ENCODE data around the gene HARBI1.

HARBI1 gene

DNA sequence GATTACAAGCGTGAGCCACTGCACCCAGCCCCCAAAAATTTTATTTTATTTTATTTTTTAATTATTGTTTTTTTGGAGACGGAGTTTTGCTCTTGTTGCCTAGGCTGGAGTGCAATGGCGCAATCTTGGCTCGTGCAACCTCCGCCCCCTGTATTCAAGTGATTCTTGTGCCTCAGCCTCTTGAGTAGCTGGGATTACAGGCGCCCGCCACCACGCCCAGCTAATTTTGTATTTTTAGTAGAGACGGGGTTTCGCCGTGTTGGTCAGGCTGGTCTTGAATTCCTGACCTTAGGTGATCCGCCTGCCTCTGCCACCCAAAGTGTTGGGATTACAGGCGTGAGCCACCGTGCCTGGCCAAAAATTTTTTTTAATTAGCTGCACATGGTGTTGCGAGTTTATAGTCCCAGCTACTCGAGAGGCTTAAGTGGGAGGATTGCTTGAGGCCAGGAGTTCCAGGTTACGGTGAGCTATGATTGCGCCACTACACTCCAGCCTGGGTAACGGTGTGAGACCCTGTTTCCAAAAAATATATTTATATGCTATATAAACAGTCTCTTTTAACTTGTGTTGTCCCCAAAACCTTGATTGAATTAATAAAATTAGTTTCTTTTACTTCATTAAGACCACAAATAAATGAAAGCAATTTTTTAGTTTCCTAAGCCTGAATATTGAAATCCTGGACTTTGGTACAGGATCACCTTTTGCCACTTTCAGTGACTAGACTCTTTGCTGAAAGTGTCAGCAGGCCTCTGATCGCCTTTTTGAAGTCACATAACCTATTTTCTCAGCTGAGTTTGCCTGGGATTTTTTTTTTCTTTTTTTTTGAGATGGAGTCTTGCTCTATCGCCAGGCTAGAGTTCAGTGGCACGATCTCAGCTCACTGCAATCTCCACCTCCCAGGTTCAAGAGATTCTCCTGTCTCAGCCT lies 16.5 kb upstream of the HARBI1 start:
- DNase-seq = no peak

DNA sequence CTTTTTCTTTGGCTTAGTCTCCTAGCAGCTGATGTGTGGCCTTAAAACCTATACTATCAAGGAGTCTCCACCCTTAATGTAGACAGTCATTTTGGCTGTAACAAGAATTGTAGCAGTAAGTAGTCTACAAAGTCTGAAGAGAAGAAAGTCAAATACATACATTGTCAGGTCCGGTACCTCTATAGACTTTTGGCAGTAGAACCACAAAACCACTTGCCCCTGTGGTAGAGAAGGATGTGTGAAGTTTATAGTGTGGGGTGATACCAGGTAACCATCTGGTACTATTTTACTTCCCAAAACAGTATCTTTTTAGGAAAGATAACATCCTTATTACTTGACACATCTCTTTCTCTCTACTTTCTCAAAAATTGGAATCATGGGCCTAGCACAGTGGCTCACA lies 15.5 kb upstream of the HARBI1 start:
- DNase-seq = no peak

DNA sequence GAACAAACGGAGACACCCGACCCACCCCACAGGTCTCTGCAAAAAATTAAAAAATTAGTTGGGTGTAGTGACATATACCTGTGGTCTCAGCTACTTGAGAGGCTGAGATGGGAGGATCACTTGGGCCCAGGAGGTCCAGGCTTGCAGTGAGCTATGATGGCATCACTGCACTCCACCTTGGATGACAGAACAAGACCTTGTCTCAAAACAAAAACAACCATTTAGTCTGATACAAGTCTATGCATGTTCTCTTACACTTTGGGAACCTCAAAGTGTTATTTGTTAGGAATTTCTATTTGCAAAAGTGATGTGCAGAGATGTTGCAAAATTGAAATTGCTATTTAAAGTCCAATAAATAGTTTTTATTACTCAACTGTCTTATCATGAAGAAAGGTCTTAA lies 14.6 kb upstream of the HARBI1 start:
- DNase-seq = no peak

DNA sequence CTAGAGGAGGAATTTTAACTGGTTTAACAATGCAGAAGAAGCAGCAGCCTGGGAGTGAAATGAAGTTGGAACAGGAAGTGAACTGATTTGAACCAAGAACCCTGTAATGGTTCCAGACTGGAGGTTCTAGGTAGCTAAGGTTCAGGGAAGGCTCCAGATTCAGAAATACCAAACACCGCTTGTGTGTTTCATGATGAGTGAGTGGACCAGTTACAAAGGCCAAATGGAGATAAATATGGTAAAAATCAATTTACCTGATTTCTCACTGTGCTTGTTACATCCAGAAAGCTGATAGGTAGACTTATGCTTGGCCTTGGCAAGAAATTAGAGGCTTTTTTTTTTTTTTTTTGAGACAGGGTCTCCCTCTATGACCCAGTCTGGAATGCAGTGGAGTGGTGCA lies 13.2 kb upstream of the HARBI1 start:
- no peak for DNase-seq

DNA sequence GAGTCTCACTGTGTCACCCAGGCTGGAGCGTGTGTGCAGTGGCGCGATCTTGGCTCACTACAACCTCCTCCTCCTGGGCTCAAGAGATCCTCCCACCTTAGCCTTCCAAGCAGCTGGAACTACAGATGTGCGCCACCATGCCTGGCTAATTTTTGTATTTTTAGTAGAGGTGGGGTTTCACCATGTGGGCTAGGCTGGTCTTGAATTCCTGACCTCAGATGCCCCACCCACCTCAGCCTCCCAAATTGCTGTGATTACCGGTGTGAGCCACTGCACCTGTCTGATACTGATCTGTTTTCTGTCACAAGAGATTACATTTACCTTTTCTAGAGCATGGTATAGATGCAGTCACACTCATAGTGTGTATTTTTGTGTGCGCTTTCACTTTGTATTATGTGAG lies 11.9 kb upstream of the HARBI1 start:
- no peak for DNase-seq

DNA sequence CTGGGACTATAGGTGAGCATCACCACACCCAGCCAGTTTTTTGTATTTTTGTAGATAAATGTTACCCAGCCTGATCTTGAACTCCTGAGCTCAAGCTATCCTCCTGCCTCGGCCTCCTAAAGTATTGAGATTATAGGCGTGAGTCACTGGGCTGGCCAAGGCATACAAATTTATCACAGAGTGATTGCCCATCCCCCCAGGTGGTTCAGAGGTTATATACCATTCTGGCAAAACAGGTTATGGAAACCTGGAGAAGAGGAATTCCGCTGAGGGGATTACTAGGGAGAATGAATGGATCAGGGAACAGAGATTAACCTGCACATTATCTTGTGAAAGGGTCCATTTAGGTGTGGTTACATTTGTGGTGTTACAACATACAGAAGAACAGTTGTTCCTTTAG lies 8.4 kb upstream of the HARBI1 start:
- no peak for DNase-seq

DNA sequence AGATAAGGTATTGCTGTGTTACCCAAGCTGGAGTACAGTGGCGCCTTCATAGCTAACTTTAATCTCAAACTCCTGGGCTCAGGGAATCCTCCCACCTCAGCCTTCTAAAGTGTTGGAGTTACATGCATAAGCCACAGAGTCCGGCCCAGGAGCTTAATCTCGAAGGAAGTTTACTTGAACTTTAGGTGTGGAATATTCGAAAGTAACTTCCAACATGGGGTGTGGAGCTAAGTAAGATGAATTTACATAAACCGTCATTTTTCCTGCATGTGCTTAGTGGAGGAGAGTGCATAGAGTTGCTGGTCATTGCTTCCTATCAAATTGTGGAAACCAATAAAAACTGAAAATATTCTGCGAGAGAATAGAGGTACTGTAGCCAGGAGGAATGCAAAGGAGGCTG lies 1.8 kb upstream of the HARBI1 start:
- DNase-seq = no peak

DNA sequence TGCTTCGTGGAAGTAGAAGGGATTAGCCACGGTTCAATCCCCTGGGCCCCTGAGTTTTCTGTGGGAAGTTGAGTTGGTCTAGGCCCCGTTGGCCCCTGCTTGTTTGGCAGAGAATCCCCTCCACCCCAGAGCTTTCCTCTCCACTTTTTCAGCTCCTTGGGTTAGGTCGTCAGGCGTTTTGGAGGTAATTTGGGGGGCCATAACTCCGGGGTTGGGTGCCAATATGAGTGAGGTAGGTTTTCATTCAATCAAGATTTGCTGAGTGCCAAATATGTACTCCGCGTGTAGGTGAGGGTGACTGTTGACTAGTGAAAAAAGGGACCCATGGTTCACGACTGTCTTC lies 916 bp upstream of the HARBI1 start:
- DNase-seq = no peak

DNA sequence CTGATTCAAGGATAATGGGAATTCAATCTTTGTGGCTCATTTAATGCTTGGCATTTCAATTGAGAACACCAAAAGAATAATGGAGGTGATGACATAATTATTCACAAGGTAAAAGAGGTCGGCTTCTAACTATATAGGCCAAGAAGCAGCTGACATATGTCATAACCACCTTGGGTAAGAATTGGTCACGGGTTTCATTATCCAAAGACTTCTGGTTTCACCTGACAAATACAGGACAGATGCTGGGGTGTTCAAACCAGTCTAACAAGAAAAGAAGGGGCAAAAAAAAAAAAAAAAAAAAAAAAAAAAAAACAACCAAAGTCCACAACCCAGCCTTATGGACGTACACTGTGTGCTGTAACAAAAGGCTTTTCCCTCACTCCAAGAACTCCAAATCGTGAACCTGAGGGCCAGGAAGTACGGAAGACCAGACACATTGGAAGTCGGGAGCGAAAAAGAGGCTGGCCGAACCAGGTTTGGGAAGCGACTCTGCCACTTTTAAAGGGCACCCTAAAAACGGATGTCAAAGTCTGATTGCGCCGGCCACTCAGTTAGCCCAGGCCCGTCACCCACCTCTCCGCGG lies 385 bp downstream of the HARBI1 start:
- no peak for DNase-seq

DNA sequence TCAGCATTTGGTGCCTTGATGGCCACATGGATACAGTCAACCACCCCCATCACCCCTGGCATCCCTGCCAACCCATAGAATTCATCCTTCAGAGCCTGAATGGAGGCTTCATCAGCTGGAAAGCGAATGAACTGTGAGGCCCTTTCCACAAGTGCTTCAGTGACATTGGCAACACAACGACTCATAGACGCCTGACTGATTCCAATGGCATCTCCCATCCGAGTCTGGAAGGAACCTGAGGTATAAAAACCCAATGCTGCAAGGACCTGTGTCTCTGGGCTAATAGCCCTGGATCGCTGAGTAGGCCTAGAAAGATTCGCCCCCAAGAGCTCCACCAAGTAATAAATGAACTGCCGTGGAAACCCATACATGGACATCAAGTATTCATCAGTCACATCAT lies 1.3 kb downstream of the HARBI1 start:
- no peak for DNase-seq

DNA sequence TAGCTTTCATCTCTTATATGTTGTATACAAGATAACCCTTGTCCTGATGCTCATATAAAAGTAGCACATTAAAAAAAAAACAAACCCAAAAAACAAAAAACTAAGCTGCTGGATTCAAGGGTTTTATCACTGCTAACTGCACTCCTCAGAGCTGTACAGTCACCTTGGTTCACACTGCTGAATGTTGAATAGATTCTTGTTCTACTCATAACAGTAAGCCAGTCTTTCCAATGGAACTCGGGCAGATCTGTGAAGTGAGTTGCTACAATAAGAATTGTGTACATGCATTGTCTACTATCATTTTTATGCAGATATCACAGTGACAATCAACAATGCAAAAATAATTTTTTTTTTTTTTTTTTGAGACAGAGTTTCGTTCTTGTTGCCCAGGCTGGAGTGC lies 4.7 kb downstream of the HARBI1 start:
- no peak for DNase-seq

DNA sequence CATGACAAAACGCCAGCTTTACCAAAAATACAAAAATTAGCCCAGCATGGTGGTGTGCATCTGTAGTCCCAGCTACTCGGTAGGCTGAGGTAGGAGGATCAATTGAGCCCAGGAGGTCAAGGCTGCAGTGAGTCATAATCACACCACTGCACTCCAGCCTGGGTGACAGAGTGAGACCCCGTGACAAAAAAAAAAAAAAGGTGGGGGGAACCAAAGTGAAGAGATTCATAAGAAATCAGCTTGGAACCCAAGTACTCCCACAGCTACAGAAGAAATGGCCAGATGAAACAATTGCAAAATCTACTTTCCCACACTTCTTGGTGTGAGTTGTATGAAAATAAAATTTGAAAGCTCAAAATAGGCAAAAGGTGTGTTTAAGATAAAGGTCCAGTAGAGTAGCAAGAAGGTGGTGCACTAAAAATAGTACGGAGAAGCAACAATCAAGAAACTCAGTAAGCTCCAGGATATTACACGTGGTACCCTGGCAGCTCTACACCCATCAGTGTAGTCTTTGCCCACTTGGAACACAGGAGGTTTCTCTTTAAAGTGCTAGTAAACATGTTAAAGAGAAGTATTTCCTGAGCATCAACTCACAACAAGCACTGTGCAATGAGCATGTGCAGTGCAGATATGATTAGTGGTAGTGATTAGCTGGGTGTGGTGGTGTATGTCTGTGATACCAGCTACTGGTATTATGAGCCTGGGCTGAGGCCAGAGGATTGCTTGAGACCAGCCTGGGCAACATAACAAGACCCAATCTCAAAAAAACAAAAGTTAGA lies 5.3 kb downstream of the HARBI1 start:
- no peak for DNase-seq

DNA sequence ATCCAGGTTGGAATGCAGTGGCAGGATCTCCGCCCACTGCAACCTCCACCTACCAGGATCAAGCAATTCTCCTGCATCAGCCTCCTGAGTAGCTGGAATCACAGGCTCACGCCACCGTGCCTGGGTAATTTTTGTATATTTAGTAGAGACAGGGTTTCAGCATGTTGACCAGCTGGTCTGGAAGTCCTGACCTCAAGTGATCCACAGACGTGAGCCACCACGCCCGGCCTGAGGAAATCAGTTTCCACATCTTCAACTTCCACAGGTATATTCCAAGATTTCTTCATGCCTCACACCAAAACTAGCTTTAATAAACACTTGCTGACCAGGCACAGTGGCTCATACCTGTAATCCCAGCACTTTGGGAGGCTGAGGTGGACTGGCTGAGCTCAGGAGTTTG lies 7.6 kb downstream of the HARBI1 start:
- no peak for DNase-seq

DNA sequence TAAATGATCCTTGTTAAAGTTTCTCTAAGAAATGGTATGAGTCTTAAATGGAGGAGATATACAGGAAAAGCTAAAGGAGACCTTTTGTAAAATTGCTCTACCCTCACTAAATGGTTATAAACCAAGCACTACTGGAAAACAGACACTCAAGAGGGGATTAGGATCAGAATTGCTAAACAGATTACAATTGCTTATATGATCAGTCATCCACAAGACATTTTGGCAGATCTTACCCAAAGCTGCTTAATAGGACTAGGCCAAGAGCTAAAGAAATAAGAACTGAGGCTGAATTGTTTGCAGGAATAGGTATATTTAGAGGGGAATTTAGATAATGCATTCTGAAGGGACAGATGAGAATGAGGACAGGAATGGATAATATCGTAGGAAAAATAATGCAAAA lies 9.5 kb downstream of the HARBI1 start:
- DNase-seq = no peak

DNA sequence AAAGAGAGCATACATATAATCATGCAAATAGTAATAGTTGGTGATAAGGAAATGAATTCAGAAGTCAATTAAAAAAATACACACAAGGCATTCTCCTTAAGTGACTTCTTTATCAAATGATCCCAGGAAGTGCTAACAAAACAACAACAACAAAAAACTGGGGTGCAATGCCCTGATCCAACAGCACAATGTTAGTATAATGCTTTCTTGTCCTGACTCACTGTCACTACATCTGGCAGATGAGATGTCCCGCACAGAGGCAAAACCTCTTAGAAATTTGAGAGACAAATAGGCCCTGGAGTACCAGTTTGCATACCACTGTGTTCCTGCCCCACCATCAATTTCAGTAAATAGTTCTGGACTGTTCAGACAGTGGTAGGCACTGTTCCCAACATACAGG lies 12.2 kb downstream of the HARBI1 start:
- no peak for DNase-seq

DNA sequence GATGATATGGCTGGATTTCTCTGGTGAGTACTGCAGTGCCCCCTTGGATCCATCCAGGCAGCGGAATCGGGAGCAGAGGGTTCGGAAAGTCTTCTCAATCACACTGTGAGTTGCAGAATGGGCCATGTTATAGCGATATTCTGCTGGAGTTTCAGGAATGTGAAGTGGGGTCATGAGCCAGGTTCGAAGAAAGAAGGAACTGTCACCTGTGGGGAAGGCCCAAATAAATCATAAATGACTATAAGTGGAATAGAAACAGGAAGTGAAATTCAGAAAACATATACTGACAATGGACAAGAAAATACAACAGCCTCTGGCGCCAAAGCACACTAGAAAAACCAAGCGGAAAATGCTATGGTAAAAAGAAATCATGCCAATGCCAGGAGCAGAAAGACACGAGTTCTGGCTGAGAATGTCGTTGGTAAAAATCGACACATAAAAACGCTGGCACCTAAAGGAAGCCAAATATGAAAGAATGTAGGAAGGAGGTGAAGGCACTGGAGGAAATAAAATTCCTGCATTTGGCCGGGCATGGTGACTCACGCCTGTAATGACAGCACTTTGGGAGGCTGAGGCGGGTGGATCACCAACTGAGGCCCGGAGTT lies 13.2 kb downstream of the HARBI1 start:
- no peak for DNase-seq

DNA sequence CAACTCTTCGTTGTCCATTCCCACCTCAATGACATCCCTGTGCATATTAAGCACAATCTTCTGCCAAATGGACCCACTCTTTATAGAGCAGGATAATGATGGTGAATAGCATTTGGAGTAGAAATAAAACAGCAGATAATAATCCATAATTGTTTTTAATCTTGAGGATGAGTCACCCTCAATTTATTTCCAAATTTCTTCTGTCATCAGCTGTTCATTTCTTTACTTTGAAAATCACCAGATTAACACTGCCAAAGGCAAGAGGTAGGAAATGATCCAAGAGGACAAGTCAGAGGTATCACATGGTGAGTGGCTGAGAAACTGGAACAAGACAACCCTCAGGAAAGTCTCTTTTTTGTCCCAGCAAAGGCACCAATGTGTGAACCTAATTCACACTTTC lies 15.9 kb downstream of the HARBI1 start:
- DNase-seq = no peak

DNA sequence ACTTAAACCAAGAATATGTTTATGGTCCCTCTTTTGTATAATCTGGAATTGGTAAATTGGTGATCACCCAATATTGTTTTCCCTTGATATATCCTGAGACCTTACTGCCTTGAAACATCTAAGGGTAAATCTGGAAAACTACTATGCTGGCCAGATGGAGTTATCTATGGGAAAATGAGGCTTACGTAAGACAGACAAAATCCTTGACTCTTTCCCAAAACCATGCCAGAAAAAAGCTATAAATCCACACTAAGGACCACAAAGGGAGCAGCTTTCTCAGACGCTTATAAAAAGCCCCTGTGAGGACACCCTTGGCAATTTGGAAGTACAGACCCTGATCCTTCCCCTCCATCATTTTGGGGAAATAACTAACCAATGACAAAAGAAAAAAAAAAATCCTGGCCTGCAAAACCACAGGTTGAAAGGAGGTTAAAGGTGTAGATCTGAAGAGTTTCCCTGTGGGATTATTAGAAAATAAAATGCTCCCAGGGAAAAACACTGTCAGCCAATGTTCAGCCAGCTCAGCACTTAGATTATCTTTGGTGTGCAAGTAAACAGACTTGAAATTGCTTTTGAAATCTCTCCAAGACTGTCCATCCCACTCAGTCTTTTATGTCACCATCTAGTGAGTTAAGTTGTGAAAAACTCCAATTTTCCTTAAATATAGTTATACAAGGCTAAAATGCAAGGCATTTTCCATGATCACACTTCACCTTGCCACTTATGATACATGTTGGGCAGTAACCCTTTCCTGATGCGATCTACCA lies 16.6 kb downstream of the HARBI1 start:
- no peak for DNase-seq

DNA sequence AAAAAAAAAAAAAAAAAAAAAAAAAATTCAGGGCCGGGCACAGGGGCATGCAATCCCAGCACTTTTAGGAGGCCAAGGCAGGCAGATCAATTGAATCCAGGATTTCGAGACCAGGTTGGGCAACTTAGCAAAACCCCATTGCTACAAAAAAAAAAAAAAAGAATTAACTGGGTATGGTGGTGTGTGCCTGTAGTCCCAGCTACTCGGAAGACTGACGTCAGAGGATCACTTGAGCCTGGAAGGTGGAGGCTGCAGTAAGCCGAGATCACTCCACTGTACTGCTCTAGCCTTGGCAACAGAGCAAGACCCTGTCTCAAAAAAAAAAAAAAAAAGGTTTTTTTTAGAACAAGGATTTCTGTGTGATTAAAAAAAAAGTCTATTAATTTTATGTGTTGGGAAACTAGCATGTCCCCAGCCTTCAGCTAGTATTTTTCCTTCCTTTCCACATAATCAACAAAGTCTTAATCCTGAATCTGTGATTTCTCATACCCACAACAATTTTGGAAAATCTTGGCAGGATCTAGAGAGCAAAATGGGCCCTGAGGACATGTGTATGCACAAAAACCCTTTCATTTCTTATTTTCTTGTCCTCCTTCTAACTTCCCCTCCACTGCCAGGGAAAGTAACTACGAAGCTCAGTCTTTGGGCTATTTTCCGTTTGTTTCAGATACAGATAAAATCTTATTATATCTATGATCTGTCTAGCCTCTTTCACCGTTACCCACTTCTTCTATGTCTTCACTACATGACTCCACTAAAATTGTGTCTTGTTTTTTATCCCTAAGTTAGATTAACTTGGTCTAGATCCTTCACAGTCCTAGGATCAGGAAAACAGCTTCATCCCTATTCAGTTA lies 17.5 kb downstream of the HARBI1 start:
- DNase-seq = no peak

DNA sequence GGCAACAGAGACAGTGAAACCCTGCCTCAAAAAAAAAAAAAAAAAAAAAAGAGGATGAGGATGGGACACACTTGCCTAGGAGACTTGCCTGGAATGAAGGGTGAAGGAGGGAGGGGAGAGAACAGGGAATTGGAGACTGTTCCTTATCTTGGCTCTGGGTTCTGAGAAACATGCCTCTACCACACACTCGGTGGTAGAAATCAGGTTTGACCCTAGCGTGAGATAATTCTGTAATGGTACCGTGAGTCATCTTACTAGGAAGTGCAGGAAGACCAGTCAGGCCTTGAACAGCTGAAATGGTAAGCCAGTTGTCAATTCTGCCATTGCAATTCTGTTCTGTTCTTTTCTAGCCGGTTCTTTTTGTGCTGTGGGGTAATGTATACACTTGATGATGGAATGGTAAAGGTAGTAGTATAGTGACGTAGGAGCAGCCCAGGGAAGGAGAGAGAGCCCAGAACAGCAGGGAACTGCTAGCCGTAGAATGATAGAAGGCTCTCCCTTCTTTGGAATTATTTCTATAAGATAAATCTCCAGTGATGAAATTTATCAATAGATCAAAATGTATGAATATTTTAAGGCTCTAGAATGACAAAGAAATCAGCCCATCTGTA lies 19.3 kb downstream of the HARBI1 start:
- DNase-seq = no peak

DNA sequence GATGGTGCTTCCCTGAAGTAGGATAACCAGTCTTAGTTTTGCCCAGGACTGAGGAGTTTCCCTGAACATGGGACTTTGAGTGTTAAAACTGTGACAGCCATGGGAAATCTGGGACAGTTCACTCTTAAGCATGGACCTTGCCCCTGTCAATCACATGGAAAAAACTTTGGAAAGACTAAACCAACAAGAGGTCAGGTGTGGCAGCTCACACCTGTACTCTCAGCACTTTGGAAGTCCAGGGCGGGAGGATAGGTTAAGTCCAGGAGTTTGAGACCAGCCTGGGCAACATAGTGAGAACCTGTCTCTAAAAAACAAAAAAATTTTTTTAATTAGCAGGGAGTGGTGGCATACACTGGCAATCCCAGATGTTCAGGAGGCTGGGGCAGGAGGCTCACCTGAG lies 19.9 kb downstream of the HARBI1 start:
- no peak for DNase-seq

Measured in CD4-positive, alpha-beta T cell treated with Interleukin-17A for 4 hours (primary cell).